HCT116 (cell line): Measurements from ENCODE around the gene POMT1. TPM values are rescaled to one million over a fixed set of nuclear protein-coding genes. Genes with fewer than 3 reads are reported as not detected.

Experiments
- ATAC-seq: fragments of 200-7000 bp; cut with Tn5 transposase; 2 replicates; pipeline ENCODE4 v1.9.1; 2020; ENCODE audit warnings: mild to moderate bottlenecking, moderate library complexity
- BruUV-seq: library from RNA; stranded (reverse); fragments of 400-500 nt; replicated peaks from 2 replicates; lab custom pipeline; 2021; lab: Mats Ljungman, UMichigan
- CTCF ChIA-PET: fragments of 300-600 bp; sonication (Branson Sonifier 250); formaldehyde crosslinking; loops from one replicate; lab custom pipeline; 2021; ENCODE audit warnings: antibody characterized with exemption; lab: Charles Lee
- POLR2A ChIA-PET: fragments of 300-600, 350-600 bp; sonication (Branson Sonifier 250); formaldehyde crosslinking; loops from one replicate; lab custom pipeline; 2021; ENCODE audit warnings: antibody characterized with exemption; lab: Charles Lee
- RAD21 ChIA-PET, 2 experiments: fragments of 300-600 bp; sonication (Branson Sonifier 250); formaldehyde crosslinking; loops; one replicate each; lab custom pipeline; 2023; ENCODE audit warnings: low total read pairs in 2 of 2; ENCODE audit not compliant: uncharacterized antibody in 2 of 2, unreplicated experiment in 2 of 2, low non-redundant PET in 1 of 2; lab: Charles Lee
- DNase-seq: peaks from one replicate; pipeline ENCODE4 v3.0.0-alpha.2; 2010; ENCODE audit warnings: low read depth, low spot score
- H2AFZ ChIP-seq: fragments of 200-600 bp; shearing (Covaris generic), sonication (generic); 2 replicates; pipeline ENCODE4 v1.6.1; 2017; ENCODE audit warnings: low read depth, mixed run types, mixed read lengths, antibody characterized with exemption, low read length; ENCODE audit not compliant: poor library complexity, severe bottlenecking
- H3K27ac ChIP-seq: 2 replicates; pipeline ENCODE4 v1.5.1; 2012; ENCODE audit warnings: low read depth, low read length
- H3K27me3 ChIP-seq: fragments of 200-600 bp; sonication (generic); 2 replicates; pipeline ENCODE4 v1.6.1; 2016; ENCODE audit warnings: mixed run types, low read length, mixed read lengths; ENCODE audit not compliant: insufficient read depth
- H3K36me3 ChIP-seq, 2 experiments: fragments of 200-500 bp in 1 of 2; fragments of 200-600 bp in 1 of 2; sonication (Bioruptor generic) in 1 of 2; sonication (generic) in 1 of 2; 2 replicates each; pipeline versions ENCODE4 v1.5.1 to v1.6.1; 2014 to 2016; ENCODE audit warnings: low read length in 2 of 2, inconsistent platforms in 1 of 2, mixed read lengths in 1 of 2, mixed run types in 1 of 2; ENCODE audit not compliant: insufficient read depth in 2 of 2, control insufficient read depth in 1 of 2
- H3K4me1 ChIP-seq, 2 experiments: fragments of 200-600 bp in 1 of 2; sonication (generic) in 1 of 2; 2 replicates each; pipeline versions ENCODE4 v1.5.1 to v1.6.1; 2012 to 2017; ENCODE audit warnings: low read length in 2 of 2, inconsistent platforms in 1 of 2, mild to moderate bottlenecking in 1 of 2, mixed read lengths in 1 of 2, mixed run types in 1 of 2, moderate library complexity in 1 of 2; ENCODE audit not compliant: insufficient read depth in 2 of 2, control insufficient read depth in 1 of 2
- H3K4me2 ChIP-seq: fragments of 200-600 bp; sonication (generic); 2 replicates; pipeline ENCODE4 v1.6.1; 2017; ENCODE audit warnings: mixed run types, low read length, mixed read lengths
- H3K4me3 ChIP-seq, 2 experiments: fragments of 200-600 bp in 1 of 2; sonication (generic) in 1 of 2; replicated peaks in 1 of 2; 2 replicates each; pipeline ENCODE4 v1.5.1; 2011 to 2016; ENCODE audit warnings: low read length in 2 of 2, control low read depth in 1 of 2, low read depth in 1 of 2, mild to moderate bottlenecking in 1 of 2, mixed read lengths in 1 of 2, mixed run types in 1 of 2
- H3K79me2 ChIP-seq: fragments of 200-600 bp; sonication (generic); 2 replicates; pipeline ENCODE4 v1.6.1; 2017; ENCODE audit warnings: mild to moderate bottlenecking, mixed run types, low read length, moderate library complexity, mixed read lengths; ENCODE audit not compliant: insufficient read depth
- H3K9ac ChIP-seq: fragments of 200-600 bp; sonication (generic); 2 replicates; pipeline ENCODE4 v1.6.1; 2016; ENCODE audit warnings: low read length, mixed read lengths
- H3K9me2 ChIP-seq: fragments of 200-600 bp; sonication (generic), shearing (Covaris generic); 2 replicates; pipeline ENCODE4 v1.6.1; 2017; ENCODE audit warnings: mixed run types, mild to moderate bottlenecking, moderate library complexity; ENCODE audit not compliant: insufficient read depth
- H3K9me3 ChIP-seq, 2 experiments: fragments of 200-500 bp in 1 of 2; fragments of 200-600 bp in 1 of 2; sonication (Bioruptor generic) in 1 of 2; sonication (generic) in 1 of 2; 2 replicates each; pipeline ENCODE4 v1.6.1; 2014 to 2017; ENCODE audit warnings: low read length in 2 of 2, mixed read lengths in 2 of 2, inconsistent platforms in 1 of 2, low read depth in 1 of 2, mild to moderate bottlenecking in 1 of 2, mixed run types in 1 of 2, moderate library complexity in 1 of 2; ENCODE audit not compliant: control insufficient read depth in 1 of 2, insufficient read depth in 1 of 2
- H4K20me1 ChIP-seq: fragments of 200-600 bp; sonication (generic), shearing (Covaris generic); 2 replicates; pipeline ENCODE4 v1.6.1; 2017; ENCODE audit warnings: mixed run types, mild to moderate bottlenecking, moderate library complexity; ENCODE audit not compliant: insufficient read depth
- ATF3 ChIP-seq: IDR thresholded peaks from 2 replicates; pipeline ENCODE4 v1.6.1; 2012
- CBX3 ChIP-seq: IDR thresholded peaks from 2 replicates; pipeline ENCODE4 v1.6.1; 2012; ENCODE audit warnings: low read depth
- CEBPB ChIP-seq: IDR thresholded peaks from 2 replicates; pipeline ENCODE4 v1.6.1; 2012; ENCODE audit warnings: low read depth
- EGR1 ChIP-seq: IDR thresholded peaks from 2 replicates; pipeline ENCODE4 v1.6.1; 2012; ENCODE audit warnings: low read depth
- EZH2 ChIP-seq: fragments of 200-600 bp; sonication (generic); IDR thresholded peaks from 2 replicates; pipeline ENCODE4 v1.6.1; 2017; ENCODE audit warnings: antibody characterized with exemption, mixed run types
- EZH2phosphoT487 ChIP-seq: fragments of 200-600 bp; IDR thresholded peaks from 2 replicates; pipeline ENCODE4 v1.6.1; 2018; ENCODE audit warnings: antibody characterized with exemption, borderline replicate concordance
- JUND ChIP-seq: IDR thresholded peaks from 2 replicates; pipeline ENCODE4 v1.6.1; 2012
- MAX ChIP-seq: IDR thresholded peaks from 2 replicates; pipeline ENCODE4 v1.6.1; 2012
- POLR2AphosphoS5 ChIP-seq: IDR thresholded peaks from 2 replicates; pipeline ENCODE4 v1.6.1; 2011; ENCODE audit warnings: mild to moderate bottlenecking, low read depth, low read length, moderate library complexity
- RAD21 ChIP-seq: IDR thresholded peaks from 2 replicates; pipeline ENCODE4 v1.6.1; 2012; ENCODE audit warnings: low read depth, mild to moderate bottlenecking
- REST ChIP-seq: IDR thresholded peaks from 2 replicates; pipeline ENCODE4 v1.6.1; 2012; ENCODE audit warnings: low read depth
- SP1 ChIP-seq: IDR thresholded peaks from 2 replicates; pipeline ENCODE4 v1.6.1; 2012; ENCODE audit warnings: low read depth
- SRF ChIP-seq: IDR thresholded peaks from 2 replicates; pipeline ENCODE4 v1.6.1; 2012; ENCODE audit warnings: low read depth
- intact Hi-C: fragments of 100-400 bp; cut with micrococcal nuclease; formaldehyde crosslinking; loops from 2 replicates; pipeline ENCODE4 v1.10.0; 2022
- total RNA-seq: library from RNA; stranded (reverse); gene quantifications from one replicate; pipeline ENCODE4 v1.2.1, GENCODE V29; 2021; ENCODE audit not compliant: unreplicated experiment
- TF ChIP-seq, protein P1 (sequence below): IDR thresholded peaks from 2 replicates; pipeline ENCODE4 v1.6.1; 2011; ENCODE audit warnings: mild to moderate bottlenecking, low read length, moderate library complexity; ENCODE audit not compliant: insufficient replicate concordance; ENCODE audit errors: extremely low read depth

POMT1 gene
- total RNA-seq, 1 experiment from 2014 or later = 21.4 TPM

DNA sequence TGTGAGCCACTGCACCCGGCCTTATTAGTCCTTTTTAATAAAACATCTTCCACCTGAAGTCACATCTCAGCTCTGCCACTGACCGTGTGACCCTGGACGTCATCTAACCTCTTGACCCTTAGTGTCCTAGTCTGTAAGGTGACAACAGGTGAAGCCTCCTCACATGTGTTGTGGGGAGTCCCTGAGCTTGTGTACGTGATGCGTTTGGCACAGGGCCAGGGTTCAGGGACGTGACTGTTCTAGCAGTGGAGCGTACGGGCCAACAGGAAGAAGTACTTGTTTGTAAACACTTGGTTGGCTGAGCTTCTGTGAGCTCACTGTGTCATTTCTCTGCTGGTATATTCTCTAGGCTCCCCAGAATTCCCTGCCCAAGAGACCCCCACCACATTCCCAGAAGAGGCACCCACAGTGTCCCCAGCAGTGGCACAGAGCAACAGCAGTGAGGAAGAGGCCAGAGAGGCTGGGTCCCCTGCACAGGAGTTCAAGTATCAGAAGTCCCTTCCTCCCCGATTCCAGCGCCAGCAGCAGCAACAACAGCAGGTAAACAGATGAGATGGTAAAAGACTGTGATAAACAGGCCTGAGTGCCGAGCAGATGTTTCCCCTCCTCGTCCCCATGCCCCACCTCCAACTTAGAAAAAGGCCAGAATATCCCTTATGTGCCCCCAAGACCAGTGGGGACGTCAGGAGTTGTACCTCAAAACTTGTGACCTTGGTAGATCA lies 35.3 kb upstream of the POMT1 start (continued):
- TF ChIP-seq, protein P1, sequence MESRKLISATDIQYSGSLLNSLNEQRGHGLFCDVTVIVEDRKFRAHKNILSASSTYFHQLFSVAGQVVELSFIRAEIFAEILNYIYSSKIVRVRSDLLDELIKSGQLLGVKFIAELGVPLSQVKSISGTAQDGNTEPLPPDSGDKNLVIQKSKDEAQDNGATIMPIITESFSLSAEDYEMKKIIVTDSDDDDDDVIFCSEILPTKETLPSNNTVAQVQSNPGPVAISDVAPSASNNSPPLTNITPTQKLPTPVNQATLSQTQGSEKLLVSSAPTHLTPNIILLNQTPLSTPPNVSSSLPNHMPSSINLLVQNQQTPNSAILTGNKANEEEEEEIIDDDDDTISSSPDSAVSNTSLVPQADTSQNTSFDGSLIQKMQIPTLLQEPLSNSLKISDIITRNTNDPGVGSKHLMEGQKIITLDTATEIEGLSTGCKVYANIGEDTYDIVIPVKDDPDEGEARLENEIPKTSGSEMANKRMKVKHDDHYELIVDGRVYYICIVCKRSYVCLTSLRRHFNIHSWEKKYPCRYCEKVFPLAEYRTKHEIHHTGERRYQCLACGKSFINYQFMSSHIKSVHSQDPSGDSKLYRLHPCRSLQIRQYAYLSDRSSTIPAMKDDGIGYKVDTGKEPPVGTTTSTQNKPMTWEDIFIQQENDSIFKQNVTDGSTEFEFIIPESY = no peak
- TF ChIP-seq SRF (no peak), JUND (no peak), POLR2AphosphoS5 (no peak)

DNA sequence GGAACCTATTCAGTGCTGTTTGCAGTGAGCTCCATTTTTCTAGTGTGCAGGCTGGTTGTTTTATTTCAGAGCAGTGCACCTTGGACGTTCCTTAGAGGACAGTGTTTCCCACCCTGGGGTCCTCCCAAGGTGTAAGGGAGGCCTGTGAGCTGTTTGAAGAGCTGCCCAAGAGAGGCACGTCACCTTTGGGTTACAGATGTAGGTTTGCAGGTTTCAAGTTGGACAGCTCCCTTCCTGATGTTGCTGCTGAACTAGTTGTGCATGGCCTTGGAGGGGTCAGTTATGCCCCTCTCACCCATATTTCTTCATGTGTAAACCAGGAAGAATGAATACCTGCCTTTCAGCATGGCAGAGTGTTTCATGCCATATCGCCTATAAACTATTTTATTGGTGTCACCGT lies 34.7 kb upstream of the POMT1 start:
- TF ChIP-seq REST (no peak), JUND (no peak), EZH2phosphoT487 (no peak), SRF (no peak), EGR1 (no peak), CBX3 (no peak), CEBPB (no peak), RAD21 (no peak), MAX (no peak), SP1 (no peak), EZH2 (no peak), ATF3 (no peak)
- TF ChIP-seq, all 23 proteins: peak for 0
- Histone ChIP-seq H3K4me2 (no peak overlapping the region), H2AFZ (no peak overlapping the region), H3K4me1 (no peaks in the 10 kb centered on the region), H3K36me3 (peaks cover 70 to 71% of the 10 kb centered on the region in 2 experiments; a peak in 3 of 4 replicates), H3K27ac (no peak overlapping the region), H3K79me2 (peaks cover 82% of the 10 kb centered on the region), H4K20me1 (peaks cover 5% of the 10 kb centered on the region; the same call in 1 of the 2 replicates), H3K9me2 (no peaks in the 10 kb centered on the region), H3K9me3 (no peaks in the 10 kb centered on the region), H3K4me3 (no peak overlapping the region), H3K27me3 (no peaks in the 10 kb centered on the region), H3K9ac (no peak overlapping the region)
- ChIA-PET POLR2A (no interaction called here), CTCF (no interaction called here), RAD21 (no interaction called here)
- DNase-seq (no peak), ATAC-seq (no peak)
- intact Hi-C loops = no loop called here
- no TSS peak for BruUV-seq
